HepG2 (cell line): Measurements from ENCODE around the gene SLC39A3. TPM values are rescaled to one million over a fixed set of nuclear protein-coding genes. Genes with fewer than 3 reads are reported as not detected.
A peak's percentile ranks its signal among the peaks of the same experiment; 100 is the strongest.

Experiments used
- ATRX ChIP-seq: sonication (generic); formaldehyde crosslinking; IDR thresholded peaks from 2 replicates; pipeline ENCODE4 v1.4.0; 2020; ENCODE audit warnings: missing genetic modification reagents, borderline replicate concordance
- CBFB ChIP-seq: sonication (generic); formaldehyde crosslinking; IDR thresholded peaks from 2 replicates; pipeline ENCODE4 v1.4.0; 2020; ENCODE audit warnings: missing genetic modification reagents
- EEA1 ChIP-seq: sonication (generic); formaldehyde crosslinking; IDR thresholded peaks from 2 replicates; pipeline ENCODE4 v1.5.1; 2020; ENCODE audit warnings: mild to moderate bottlenecking, missing genetic modification reagents, borderline replicate concordance
- ELF1 ChIP-seq: sonication (generic); formaldehyde crosslinking; IDR thresholded peaks from 2 replicates; pipeline ENCODE4 v1.4.0; 2020; ENCODE audit warnings: missing genetic modification reagents
- HOXA5 ChIP-seq: sonication (generic); formaldehyde crosslinking; IDR thresholded peaks from 2 replicates; pipeline ENCODE4 v1.4.0; 2020; ENCODE audit warnings: missing genetic modification reagents
- HOXA7 ChIP-seq: sonication (generic); formaldehyde crosslinking; IDR thresholded peaks from 2 replicates; pipeline ENCODE4 v1.8.1; 2022; ENCODE audit warnings: mild to moderate bottlenecking, missing genetic modification reagents, moderate library complexity
- MEIS2 ChIP-seq: sonication (generic); formaldehyde crosslinking; IDR thresholded peaks from 2 replicates; pipeline ENCODE4 v1.9.0; 2021; ENCODE audit warnings: mild to moderate bottlenecking, missing genetic modification reagents
- MLLT10 ChIP-seq: sonication (generic); formaldehyde crosslinking; IDR thresholded peaks from 2 replicates; pipeline ENCODE4 v1.4.0; 2020; ENCODE audit warnings: missing genetic modification reagents
- PITX1 ChIP-seq: sonication (generic); formaldehyde crosslinking; IDR thresholded peaks from 2 replicates; pipeline ENCODE4 v1.5.1; 2020; ENCODE audit warnings: mild to moderate bottlenecking, missing genetic modification reagents
- REL ChIP-seq: sonication (generic); formaldehyde crosslinking; conservative IDR thresholded peaks from 2 replicates; pipeline ENCODE4 v1.8.0; 2022; ENCODE audit warnings: mild to moderate bottlenecking, missing genetic modification reagents, moderate library complexity
- SP2 ChIP-seq: sonication (generic); formaldehyde crosslinking; IDR thresholded peaks from 2 replicates; pipeline ENCODE4 v1.5.1; 2020; ENCODE audit warnings: mild to moderate bottlenecking, missing genetic modification reagents
- ZNF225 ChIP-seq: sonication (generic); formaldehyde crosslinking; IDR thresholded peaks from 2 replicates; pipeline ENCODE4 v1.4.0; 2020; ENCODE audit warnings: mild to moderate bottlenecking, missing genetic modification reagents
- ZNF234 ChIP-seq: sonication (generic); formaldehyde crosslinking; conservative IDR thresholded peaks from 2 replicates; pipeline ENCODE4 v1.5.1; 2020; ENCODE audit warnings: mild to moderate bottlenecking, missing genetic modification reagents
- ZNF468 ChIP-seq: sonication (generic); formaldehyde crosslinking; IDR thresholded peaks from 2 replicates; pipeline ENCODE4 v1.8.0; 2022; ENCODE audit warnings: mild to moderate bottlenecking, moderate library complexity, missing genetic modification reagents
- ZNF558 ChIP-seq: sonication (generic); formaldehyde crosslinking; IDR thresholded peaks from 2 replicates; pipeline ENCODE4 v1.9.0; 2022; ENCODE audit warnings: mild to moderate bottlenecking, missing genetic modification reagents, borderline replicate concordance
- ZNF614 ChIP-seq: IDR thresholded peaks from 2 replicates; pipeline ENCODE4 v1.6.1; 2018; ENCODE audit warnings: missing biosample characterization, missing genetic modification reagents, inconsistent platforms, borderline replicate concordance
- ZNF746 ChIP-seq: sonication (generic); formaldehyde crosslinking; IDR thresholded peaks from 2 replicates; pipeline ENCODE4 v1.8.0; 2022; ENCODE audit warnings: mild to moderate bottlenecking, missing genetic modification reagents
- ZSCAN22 ChIP-seq: sonication (generic); formaldehyde crosslinking; IDR thresholded peaks from 2 replicates; pipeline ENCODE4 v1.4.0; 2020; ENCODE audit warnings: mild to moderate bottlenecking, missing genetic modification reagents
- polyA plus RNA-seq, 8 experiments: library from polyadenylated mRNA; depleted of rRNA in 3 of 8; stranded (reverse) in 7 of 8; unstranded in 1 of 8; fragments of >200 nt; fragmentation: Illumina TruSeq in 4 of 8; extraction: Trizol in 4 of 8; gene quantifications; 2 replicates each; pipeline versions ENCODE4 v1.2.1 to v1.2.3, GENCODE V29; 2011 to 2016; ENCODE audit warnings: low read depth in 4 of 8, missing spikeins in 1 of 8, mixed read lengths in 1 of 8; ENCODE audit not compliant: insufficient read depth in 1 of 8
- total RNA-seq, 5 experiments: library from RNA; depleted of rRNA; stranded (reverse); fragments of >200 nt; fragmentation: Illumina TruSeq; extraction: Trizol; gene quantifications; 2 replicates each; pipeline ENCODE4 v1.2.3, GENCODE V29; 2016; ENCODE audit warnings: low read depth in 1 of 5
- TF ChIP-seq, protein P1 (sequence below): sonication (generic); formaldehyde crosslinking; IDR thresholded peaks from 2 replicates; pipeline ENCODE4; 2020; ENCODE audit warnings: missing genetic modification reagents, mild to moderate bottlenecking, borderline replicate concordance
- TF ChIP-seq, protein P2 (sequence below): sonication (generic); formaldehyde crosslinking; IDR thresholded peaks from 2 replicates; pipeline ENCODE4 v1.4.0; 2020; ENCODE audit warnings: missing genetic modification reagents
- TF ChIP-seq, protein P3 (sequence below): sonication (generic); formaldehyde crosslinking; IDR thresholded peaks from 2 replicates; pipeline ENCODE4 v1.8.1; 2023; ENCODE audit warnings: missing genetic modification reagents, inconsistent platforms, borderline replicate concordance
- TF ChIP-seq, protein P4 (sequence below): sonication (generic); formaldehyde crosslinking; IDR thresholded peaks from 2 replicates; pipeline ENCODE4 v1.4.0; 2020; ENCODE audit warnings: missing genetic modification reagents; ENCODE audit errors: not compliant biosample characterization
- TF ChIP-seq, protein P5 (sequence below): sonication (generic); formaldehyde crosslinking; IDR thresholded peaks from 2 replicates; pipeline ENCODE4 v1.5.0; 2020; ENCODE audit warnings: mild to moderate bottlenecking, low read depth, missing genetic modification reagents, borderline replicate concordance

SLC39A3 gene
- total and polyA plus RNA-seq, 2 of the 13 experiments (the other 11 are each of a cell fraction or from before 2014, with no cell fraction given), result 33.6 to 41.6 TPM

DNA sequence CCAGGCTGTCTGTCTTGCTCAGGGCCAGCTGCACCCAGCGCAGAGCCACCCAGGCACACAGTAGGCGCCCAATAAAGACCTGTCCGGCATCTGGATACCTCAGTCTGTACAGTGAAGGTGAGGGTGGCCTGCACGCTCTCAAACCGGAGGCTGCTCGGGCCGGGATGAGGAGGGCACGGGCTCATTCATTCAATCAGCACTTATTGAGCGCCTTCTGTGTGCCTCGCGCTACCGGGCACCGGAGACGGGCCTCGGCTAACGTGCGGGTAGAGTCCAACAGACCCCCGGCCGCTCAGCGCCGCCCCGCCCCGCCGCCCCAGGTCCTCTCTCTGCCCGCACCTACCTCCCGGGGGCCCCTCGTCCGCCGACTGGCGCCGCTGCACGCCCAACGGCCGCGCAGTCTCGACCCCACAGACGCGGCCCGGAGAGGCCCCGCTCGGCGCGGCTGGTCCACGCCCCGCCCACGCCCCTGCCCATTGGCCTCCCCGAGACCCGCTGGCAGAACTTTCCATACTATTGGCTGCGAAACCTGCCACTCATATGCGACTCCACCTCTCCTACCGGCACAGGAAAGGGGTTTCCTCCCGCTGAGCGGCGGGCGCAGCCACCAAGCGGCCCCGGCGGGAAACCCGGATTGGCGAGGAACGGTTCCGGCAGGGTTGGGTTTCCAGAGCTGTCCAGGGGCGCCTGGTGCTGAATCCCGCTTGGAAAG is at the start of gene SLC39A3 (continued):
- TF ChIP-seq, protein P1, sequence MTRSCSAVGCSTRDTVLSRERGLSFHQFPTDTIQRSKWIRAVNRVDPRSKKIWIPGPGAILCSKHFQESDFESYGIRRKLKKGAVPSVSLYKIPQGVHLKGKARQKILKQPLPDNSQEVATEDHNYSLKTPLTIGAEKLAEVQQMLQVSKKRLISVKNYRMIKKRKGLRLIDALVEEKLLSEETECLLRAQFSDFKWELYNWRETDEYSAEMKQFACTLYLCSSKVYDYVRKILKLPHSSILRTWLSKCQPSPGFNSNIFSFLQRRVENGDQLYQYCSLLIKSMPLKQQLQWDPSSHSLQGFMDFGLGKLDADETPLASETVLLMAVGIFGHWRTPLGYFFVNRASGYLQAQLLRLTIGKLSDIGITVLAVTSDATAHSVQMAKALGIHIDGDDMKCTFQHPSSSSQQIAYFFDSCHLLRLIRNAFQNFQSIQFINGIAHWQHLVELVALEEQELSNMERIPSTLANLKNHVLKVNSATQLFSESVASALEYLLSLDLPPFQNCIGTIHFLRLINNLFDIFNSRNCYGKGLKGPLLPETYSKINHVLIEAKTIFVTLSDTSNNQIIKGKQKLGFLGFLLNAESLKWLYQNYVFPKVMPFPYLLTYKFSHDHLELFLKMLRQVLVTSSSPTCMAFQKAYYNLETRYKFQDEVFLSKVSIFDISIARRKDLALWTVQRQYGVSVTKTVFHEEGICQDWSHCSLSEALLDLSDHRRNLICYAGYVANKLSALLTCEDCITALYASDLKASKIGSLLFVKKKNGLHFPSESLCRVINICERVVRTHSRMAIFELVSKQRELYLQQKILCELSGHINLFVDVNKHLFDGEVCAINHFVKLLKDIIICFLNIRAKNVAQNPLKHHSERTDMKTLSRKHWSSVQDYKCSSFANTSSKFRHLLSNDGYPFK (CRISPR knock-in tag), result peak; percentile 92
- TF ChIP-seq ZNF746 (CRISPR knock-in tag) (peak; percentile 80), ZNF558 (CRISPR knock-in tag) (peak; percentile 82; the same call in 1 of the 2 replicates), ATRX (CRISPR knock-in tag) (peak; percentile 75; the same call in 1 of the 2 replicates), EEA1 (CRISPR knock-in tag) (0 out of 2 replicates have a peak, but pooled peaks have one; percentile 7), CBFB (CRISPR knock-in tag) (peak; percentile 90), ZNF234 (CRISPR knock-in tag) (peak; percentile 98), ZNF225 (CRISPR knock-in tag) (peak; percentile 91; the same call in 1 of the 2 replicates), HOXA5 (CRISPR knock-in tag) (peak; percentile 99), PITX1 (CRISPR knock-in tag) (peak; percentile 80), REL (CRISPR knock-in tag) (peak; percentile 90), ZNF468 (no peak), MLLT10 (CRISPR knock-in tag) (no peak), SP2 (CRISPR knock-in tag) (peak; percentile 98), MEIS2 (CRISPR knock-in tag) (peak; percentile 98), ELF1 (CRISPR knock-in tag) (peak; percentile 85), ZNF614 (CRISPR knock-in tag) (peak; percentile 94), HOXA7 (0 out of 2 replicates have a peak, but pooled peaks have one; percentile 51), ZSCAN22 (peak; percentile 28; the same call in 1 of the 2 replicates)
- TF ChIP-seq, protein P2, sequence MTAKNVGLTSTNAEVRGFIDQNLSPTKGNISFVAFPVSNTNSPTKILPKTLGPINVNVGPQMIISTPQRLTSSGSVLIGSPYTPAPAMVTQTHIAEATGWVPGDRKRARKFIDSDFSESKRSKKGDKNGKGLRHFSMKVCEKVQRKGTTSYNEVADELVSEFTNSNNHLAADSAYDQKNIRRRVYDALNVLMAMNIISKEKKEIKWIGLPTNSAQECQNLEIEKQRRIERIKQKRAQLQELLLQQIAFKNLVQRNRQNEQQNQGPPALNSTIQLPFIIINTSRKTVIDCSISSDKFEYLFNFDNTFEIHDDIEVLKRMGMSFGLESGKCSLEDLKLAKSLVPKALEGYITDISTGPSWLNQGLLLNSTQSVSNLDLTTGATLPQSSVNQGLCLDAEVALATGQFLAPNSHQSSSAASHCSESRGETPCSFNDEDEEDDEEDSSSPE, result peak; percentile 84
- TF ChIP-seq, protein P3, sequence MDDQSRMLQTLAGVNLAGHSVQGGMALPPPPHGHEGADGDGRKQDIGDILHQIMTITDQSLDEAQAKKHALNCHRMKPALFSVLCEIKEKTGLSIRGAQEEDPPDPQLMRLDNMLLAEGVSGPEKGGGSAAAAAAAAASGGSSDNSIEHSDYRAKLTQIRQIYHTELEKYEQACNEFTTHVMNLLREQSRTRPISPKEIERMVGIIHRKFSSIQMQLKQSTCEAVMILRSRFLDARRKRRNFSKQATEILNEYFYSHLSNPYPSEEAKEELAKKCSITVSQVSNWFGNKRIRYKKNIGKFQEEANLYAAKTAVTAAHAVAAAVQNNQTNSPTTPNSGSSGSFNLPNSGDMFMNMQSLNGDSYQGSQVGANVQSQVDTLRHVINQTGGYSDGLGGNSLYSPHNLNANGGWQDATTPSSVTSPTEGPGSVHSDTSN (CRISPR knock-in tag), result peak; percentile 98
- TF ChIP-seq, protein P4, sequence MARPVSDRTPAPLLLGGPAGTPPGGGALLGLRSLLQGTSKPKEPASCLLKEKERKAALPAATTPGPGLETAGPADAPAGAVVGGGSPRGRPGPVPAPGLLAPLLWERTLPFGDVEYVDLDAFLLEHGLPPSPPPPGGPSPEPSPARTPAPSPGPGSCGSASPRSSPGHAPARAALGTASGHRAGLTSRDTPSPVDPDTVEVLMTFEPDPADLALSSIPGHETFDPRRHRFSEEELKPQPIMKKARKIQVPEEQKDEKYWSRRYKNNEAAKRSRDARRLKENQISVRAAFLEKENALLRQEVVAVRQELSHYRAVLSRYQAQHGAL, result peak; percentile 47
- TF ChIP-seq, protein P5, sequence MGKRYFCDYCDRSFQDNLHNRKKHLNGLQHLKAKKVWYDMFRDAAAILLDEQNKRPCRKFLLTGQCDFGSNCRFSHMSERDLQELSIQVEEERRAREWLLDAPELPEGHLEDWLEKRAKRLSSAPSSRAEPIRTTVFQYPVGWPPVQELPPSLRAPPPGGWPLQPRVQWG (CRISPR knock-in tag), result no peak
